Measurements from ENCODE around the gene ARAP2.

DNA sequence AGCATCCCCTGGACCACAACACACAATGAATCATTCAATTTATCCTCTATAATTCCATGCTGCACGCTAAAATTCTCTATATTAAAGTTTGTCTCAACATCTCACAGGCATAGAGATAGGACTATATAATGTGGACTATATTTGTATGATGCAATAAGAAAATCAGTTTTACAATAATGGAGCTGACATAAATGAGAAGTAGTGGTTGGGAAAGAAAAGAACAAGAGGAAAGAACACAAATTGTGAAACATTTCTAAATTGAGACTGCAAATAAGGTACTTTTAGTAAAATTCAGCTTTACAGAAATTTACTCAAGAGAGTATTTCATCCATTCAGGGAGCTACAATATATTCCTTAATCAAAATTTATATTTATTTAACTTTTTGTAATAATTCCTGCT lies 120.4 kb downstream of the ARAP2 start:
- TF ChIP-seq, protein P1, sequence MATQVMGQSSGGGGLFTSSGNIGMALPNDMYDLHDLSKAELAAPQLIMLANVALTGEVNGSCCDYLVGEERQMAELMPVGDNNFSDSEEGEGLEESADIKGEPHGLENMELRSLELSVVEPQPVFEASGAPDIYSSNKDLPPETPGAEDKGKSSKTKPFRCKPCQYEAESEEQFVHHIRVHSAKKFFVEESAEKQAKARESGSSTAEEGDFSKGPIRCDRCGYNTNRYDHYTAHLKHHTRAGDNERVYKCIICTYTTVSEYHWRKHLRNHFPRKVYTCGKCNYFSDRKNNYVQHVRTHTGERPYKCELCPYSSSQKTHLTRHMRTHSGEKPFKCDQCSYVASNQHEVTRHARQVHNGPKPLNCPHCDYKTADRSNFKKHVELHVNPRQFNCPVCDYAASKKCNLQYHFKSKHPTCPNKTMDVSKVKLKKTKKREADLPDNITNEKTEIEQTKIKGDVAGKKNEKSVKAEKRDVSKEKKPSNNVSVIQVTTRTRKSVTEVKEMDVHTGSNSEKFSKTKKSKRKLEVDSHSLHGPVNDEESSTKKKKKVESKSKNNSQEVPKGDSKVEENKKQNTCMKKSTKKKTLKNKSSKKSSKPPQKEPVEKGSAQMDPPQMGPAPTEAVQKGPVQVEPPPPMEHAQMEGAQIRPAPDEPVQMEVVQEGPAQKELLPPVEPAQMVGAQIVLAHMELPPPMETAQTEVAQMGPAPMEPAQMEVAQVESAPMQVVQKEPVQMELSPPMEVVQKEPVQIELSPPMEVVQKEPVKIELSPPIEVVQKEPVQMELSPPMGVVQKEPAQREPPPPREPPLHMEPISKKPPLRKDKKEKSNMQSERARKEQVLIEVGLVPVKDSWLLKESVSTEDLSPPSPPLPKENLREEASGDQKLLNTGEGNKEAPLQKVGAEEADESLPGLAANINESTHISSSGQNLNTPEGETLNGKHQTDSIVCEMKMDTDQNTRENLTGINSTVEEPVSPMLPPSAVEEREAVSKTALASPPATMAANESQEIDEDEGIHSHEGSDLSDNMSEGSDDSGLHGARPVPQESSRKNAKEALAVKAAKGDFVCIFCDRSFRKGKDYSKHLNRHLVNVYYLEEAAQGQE (IDR thresholded peaks at IDR 0.05; ENCODE audit: insufficient read depth in 1 of 2, low read depth in 2 of 2, low read length in 1 of 2): no peak
- TF ChIP-seq SIN3A (IDR thresholded peaks at IDR 0.05; ENCODE audit: borderline replicate concordance, insufficient read depth, low read depth, low read length) (no peak), POLR2AphosphoS5 (IDR thresholded peaks at IDR 0.05; ENCODE audit: low read depth, low read length) (no peak)
- TF ChIP-seq, protein P2, sequence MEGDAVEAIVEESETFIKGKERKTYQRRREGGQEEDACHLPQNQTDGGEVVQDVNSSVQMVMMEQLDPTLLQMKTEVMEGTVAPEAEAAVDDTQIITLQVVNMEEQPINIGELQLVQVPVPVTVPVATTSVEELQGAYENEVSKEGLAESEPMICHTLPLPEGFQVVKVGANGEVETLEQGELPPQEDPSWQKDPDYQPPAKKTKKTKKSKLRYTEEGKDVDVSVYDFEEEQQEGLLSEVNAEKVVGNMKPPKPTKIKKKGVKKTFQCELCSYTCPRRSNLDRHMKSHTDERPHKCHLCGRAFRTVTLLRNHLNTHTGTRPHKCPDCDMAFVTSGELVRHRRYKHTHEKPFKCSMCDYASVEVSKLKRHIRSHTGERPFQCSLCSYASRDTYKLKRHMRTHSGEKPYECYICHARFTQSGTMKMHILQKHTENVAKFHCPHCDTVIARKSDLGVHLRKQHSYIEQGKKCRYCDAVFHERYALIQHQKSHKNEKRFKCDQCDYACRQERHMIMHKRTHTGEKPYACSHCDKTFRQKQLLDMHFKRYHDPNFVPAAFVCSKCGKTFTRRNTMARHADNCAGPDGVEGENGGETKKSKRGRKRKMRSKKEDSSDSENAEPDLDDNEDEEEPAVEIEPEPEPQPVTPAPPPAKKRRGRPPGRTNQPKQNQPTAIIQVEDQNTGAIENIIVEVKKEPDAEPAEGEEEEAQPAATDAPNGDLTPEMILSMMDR (IDR thresholded peaks at IDR 0.05): no peak

Data from Panc1 (cell line).